Lung (tissue), 12 donors: ENCODE data around the gene ATP13A4. TPM values are rescaled to one million over a fixed set of nuclear protein-coding genes. Genes with fewer than 3 reads are reported as not detected.

Experiments
- ATAC-seq: fragments of 200-7000 bp; cut with Tn5 transposase; one replicate; pipeline ENCODE4 v1.9.1; 2020; ENCODE audit warnings: moderate number of reproducible peaks; ENCODE audit not compliant: insufficient read depth, low FRiP score
- DNase-seq, 3 donors: peaks; one replicate each; pipeline ENCODE4 v3.0.0-alpha.2; 2013 to 2017
- H3K27ac ChIP-seq, 2 donors: one replicate each; pipeline ENCODE4 v1.5.1; 2013; ENCODE audit warnings: mild to moderate bottlenecking in 2 of 2, moderate library complexity in 2 of 2, control low read depth in 1 of 2, inconsistent platforms in 1 of 2, low read depth in 1 of 2, low read length in 1 of 2
- H3K27me3 ChIP-seq, 3 donors: one replicate each; pipeline ENCODE4 v1.5.1; 2013; ENCODE audit warnings: low read length in 2 of 3; ENCODE audit not compliant: control insufficient read depth in 3 of 3, insufficient read depth in 3 of 3
- H3K36me3 ChIP-seq, 4 donors: one replicate each; pipeline ENCODE4 v1.5.1; 2013; ENCODE audit warnings: low read length in 4 of 4, mild to moderate bottlenecking in 1 of 4, moderate library complexity in 1 of 4; ENCODE audit not compliant: control insufficient read depth in 4 of 4, insufficient read depth in 4 of 4
- H3K4me1 ChIP-seq, 5 donors: one replicate each; pipeline ENCODE4 v1.5.1; 2013; ENCODE audit warnings: low read length in 5 of 5, mild to moderate bottlenecking in 2 of 5, moderate library complexity in 1 of 5; ENCODE audit not compliant: control insufficient read depth in 5 of 5, insufficient read depth in 5 of 5
- H3K4me3 ChIP-seq: one replicate; pipeline ENCODE4 v1.5.1; 2013; ENCODE audit warnings: mild to moderate bottlenecking, control low read depth, moderate library complexity
- H3K9ac ChIP-seq, 2 donors: one replicate each; pipeline ENCODE4 v1.5.1; 2013; ENCODE audit warnings: low read length in 2 of 2, control low read depth in 1 of 2; ENCODE audit not compliant: insufficient read depth in 1 of 2
- H3K9me3 ChIP-seq, 4 donors: one replicate each; pipeline ENCODE4 v1.5.1; 2013; ENCODE audit warnings: low read length in 3 of 4, mild to moderate bottlenecking in 1 of 4, moderate library complexity in 1 of 4; ENCODE audit not compliant: control insufficient read depth in 4 of 4, insufficient read depth in 3 of 4
- CTCF ChIP-seq: IDR thresholded peaks from 2 replicates; pipeline ENCODE4 v1.5.1; 2012; ENCODE audit warnings: mild to moderate bottlenecking; ENCODE audit errors: control extremely low read depth, extremely low read depth
- WGBS, 2 donors: extraction: QIAGEN DNeasy Blood & Tissue Kit; methylation state at CpG; one replicate each; pipeline ENCODE4 v1.1.7; 2013; 5-methylcytosine and 5-hydroxymethylcytosine counted together
- polyA plus RNA-seq, 2 donors: library from polyadenylated mRNA; stranded (reverse); fragments of 200-250 nt; gene quantifications; one replicate each; pipeline ENCODE4 v1.2.1, GENCODE V29; 2013
- total RNA-seq, 2 donors: library from RNA; depleted of rRNA in 1 of 2; stranded (reverse); fragments of >200 nt in 1 of 2; gene quantifications; one replicate each; pipeline ENCODE4 v1.2.1, GENCODE V29; 2014 to 2021
- donor health status: control.
- donor health status: control.
- donor health status: Bipolar disorder and iron deficiency.
- donor health status: healthy.
- donor health status: DM: yes; HTN: yes; CAD: no.

The ATP13A4 gene
- total and polyA plus RNA-seq, 4 donors, result 25.5 to 202 (median 85.9) TPM

DNA sequence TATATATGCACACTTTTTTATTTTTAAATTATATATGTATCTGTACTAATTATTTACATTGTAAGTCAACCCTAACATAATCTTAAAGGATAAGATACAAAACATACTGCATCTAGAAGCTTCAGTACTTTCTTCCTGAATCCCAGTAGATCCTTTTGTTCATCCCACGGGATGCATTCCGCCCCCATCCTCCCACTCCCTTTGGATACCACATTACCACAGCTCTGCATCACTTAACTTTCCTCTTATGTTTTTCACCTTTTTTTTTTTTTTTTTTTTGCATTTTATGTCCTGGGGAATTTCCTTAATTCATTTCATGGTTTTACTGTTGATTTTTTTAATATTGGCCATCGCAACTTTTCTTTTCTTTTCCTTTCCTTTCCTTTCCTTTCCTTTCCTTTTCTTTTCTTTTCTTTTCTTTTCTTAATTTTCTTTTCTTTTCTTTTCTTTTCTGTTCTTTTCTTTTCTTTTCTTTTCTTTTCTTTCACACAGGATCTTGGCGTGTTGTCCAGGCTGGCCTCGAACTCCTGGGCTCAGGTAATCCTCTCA is 41.3 kb upstream of the ATP13A4 start:
- no peaks in the 10 kb centered on the region for H3K9me3 ChIP-seq
- H3K27me3 ChIP-seq, result no peaks in the 10 kb centered on the region
- 97 to 98% methylated on average over 5 of the region's 5 CpGs for WGBS, 2 donors
- peaks cover 0 to 3% (median 0%) of the 10 kb centered on the region in 4 donors for H3K36me3 ChIP-seq
- DNase-seq (no peak), ATAC-seq (no peak)
- no peak overlapping the region for H3K27ac ChIP-seq
- no peak overlapping the region for H3K9ac ChIP-seq
- H3K4me3 ChIP-seq, result no peak overlapping the region
- peaks cover 3 to 19% (median 6%) of the 10 kb centered on the region in 5 donors for H3K4me1 ChIP-seq
- no peak for TF ChIP-seq CTCF

- TF ChIP-seq CTCF, result no peak
- ATAC-seq, result no peak
- peaks cover 3 to 19% (median 6%) of the 10 kb centered on the region in 5 donors for H3K4me1 ChIP-seq
- WGBS, 2 donors, result 84 to 90% methylated on average over 1 of the region's 1 CpG
- H3K36me3 ChIP-seq, result peaks cover 0 to 3% (median 0%) of the 10 kb centered on the region in 4 donors
- DNase-seq, result no peak
- no peak overlapping the region for H3K9ac ChIP-seq
- no peak overlapping the region for H3K27ac ChIP-seq
- H3K27me3 ChIP-seq, result no peaks in the 10 kb centered on the region
- no peak overlapping the region for H3K4me3 ChIP-seq
- H3K9me3 ChIP-seq, result no peaks in the 10 kb centered on the region
Measured at GRCh38 chr3:193594946-193595689, 40.4 kb upstream of the ATP13A4 start.

- Histone ChIP-seq H3K36me3 (peaks cover 0 to 3% (median 0%) of the 10 kb centered on the region in 4 donors), H3K4me1 (peaks cover 3 to 17% (median 6%) of the 10 kb centered on the region in 5 donors), H3K27me3 (no peaks in the 10 kb centered on the region), H3K9me3 (no peaks in the 10 kb centered on the region), H3K27ac (peak overlapping the region; percentile 96 to 98), H3K4me3 (peak overlapping the region; percentile 98), H3K9ac (peak overlapping the region; percentile 88 to 89)
- ATAC-seq, result no peak
- peak in 2 of 3 donors; percentile 37 to 60 for DNase-seq
- WGBS, 2 donors, result 0 to 1% methylated on average over 11 of the region's 11 CpGs
- TF ChIP-seq CTCF, result no peak
Measured at GRCh38 chr3:193593668-193594030, 39.0 kb upstream of the ATP13A4 start.
